HG02623 (cell line): ENCODE measurements around the gene TMEM266.

Source experiments
- ATAC-seq: cut with Tn5 transposase; IDR thresholded peaks from one replicate; pipeline ENCODE4 v1.9.1; 2021; ENCODE audit warnings: moderate library complexity; ENCODE audit not compliant: unreplicated experiment

Gene TMEM266

DNA sequence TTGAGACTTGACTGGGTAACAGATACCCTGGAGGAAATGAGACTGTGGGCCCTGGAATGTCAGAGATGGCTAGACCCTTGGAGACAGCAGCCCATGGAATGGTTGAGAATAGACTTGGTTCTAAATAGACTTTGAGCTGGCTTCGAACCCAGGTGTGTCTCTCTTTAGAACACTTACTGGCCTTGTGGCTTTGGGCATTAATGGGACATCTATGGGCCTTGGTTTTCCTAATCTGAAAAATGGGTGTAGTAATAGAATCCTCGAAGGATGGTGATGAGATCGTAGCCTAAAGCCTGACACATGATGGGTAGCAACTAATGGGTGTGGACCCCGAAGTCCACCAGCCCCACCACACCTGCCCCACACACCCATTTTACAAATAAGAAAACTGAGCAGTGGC, 119.2 kb downstream of the TMEM266 start:
- ATAC-seq = no peak

DNA sequence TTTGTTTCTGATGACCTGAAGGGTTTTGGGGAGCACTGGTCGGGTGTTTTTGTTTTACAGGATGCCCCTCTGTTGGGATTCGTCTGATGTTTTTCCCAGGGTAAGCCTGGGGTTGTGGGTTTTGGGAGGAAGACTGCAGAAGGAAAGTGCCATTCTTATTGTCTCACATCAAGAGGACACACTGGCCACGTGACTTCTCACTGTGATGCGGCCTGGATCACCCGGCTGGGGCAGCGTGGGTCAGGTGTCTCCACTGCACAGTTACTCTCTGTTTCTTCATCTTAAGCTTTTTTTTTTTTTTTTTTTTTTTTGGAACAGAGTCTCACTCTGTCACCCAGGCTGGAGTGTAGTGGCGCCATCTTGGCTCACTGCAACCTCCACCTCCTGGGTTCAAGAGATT, 120.5 kb downstream of the TMEM266 start:
- no peak for ATAC-seq

DNA sequence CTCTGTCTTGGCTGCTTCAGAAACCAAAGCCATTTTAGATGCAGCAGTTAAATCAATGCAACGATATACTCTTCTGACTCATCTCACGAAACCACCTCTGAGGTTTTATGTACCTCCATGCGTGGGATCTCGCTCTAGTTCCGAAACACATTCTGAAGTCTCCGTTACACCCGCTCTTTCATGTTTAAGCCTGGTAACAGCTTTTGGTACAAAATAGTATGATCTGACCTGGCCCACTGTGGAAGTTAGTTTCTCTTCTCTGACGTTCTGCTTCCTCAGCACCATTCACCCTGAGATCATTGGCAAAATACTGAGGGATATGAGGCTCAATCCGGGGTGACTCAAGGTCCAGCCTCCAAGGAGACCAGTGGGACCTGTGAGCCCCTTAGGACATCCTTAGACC, 121.9 kb downstream of the TMEM266 start:
- no peak for ATAC-seq

DNA sequence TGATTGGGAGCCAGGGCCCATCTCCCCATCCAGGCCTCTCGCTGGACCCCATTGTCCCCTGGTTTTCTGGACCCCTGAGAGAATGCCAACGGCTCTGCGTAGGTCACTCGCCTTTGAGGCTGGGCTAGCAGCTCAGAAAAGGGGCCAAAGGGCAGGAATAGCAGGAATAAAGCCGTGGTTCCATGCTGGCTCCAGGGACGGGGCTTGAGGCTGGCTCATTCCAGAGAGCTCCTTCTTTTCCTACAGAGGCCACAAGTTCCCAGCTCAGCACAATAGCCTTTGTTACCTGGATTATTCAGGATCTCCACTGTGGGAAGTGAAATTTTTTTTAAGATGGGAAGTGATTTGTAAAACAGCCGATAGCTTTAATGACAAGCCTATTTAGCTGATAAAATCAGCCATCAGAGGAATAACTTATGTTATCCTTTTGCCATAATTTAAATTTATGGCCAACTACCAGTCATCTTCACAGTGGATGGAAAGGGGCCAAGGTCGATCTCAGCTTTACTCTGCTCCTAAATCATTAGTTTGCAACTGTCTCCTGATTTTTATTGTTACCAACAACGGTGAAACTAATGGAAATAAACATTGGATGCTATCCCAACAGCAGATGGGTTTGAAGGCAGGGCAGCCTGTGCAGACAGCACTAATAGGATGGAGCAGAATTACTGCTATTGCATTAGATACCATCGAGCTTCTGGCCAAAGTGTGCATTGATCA, 124.3 kb downstream of the TMEM266 start:
- ATAC-seq = no peak

DNA sequence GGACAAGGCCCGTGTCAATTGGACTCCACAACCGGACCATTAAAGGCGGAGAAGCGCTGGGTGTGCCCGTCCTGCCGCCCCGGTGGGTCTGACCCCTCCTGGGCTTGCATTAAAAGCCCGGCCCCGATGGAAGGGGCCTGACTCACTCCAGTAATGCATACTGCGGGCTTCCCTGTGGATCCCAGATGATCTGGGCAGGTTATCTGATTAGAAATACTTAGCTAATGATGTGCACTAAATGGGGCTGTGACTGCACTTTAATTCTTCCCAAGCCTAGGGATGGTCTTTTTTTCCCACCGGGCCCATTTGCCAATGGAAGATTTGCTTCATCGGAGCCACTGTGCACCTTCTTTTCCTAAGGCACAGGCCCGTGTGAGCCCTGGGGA, 124.9 kb downstream of the TMEM266 start:
- no peak for ATAC-seq

DNA sequence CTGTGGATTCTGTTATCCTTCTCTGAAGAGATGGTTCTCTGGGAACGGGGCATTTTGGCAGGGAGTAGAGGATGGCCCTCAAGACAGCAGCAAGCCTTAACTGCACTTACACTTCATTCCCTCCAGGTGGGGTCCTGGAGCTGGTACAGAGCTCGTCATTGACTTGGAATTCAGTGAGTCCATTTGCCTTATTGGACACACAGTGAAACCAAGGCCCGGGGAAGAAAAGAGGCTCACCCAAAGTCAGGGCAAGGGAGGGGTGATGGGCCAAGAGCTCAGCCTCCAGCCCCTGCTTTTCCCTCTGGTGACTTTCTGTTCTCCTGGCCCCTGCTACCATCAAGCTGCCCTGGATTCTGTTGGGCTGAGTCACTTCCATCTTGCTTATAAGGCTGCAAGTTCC, 125.9 kb downstream of the TMEM266 start:
- no peak for ATAC-seq

DNA sequence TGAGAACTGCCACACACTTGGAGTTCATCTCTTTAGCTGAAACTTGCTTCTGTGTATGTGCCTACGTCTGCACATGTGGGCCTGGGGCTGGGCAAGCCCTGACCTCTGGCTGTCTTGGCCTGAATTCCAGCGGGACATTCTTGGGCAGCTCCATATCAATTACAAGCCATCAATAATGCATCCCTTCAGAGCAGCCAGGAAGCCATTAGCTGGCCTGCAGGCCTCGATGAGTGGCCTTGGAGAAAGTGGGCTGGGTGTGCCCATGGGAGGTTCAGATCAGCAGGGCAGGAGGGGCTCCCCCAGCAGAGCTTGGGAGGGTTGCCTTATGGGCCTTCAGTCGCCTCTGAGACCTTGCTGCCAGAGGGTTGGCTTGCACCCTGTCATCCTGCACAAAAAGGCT, 127.4 kb downstream of the TMEM266 start:
- no peak for ATAC-seq

DNA sequence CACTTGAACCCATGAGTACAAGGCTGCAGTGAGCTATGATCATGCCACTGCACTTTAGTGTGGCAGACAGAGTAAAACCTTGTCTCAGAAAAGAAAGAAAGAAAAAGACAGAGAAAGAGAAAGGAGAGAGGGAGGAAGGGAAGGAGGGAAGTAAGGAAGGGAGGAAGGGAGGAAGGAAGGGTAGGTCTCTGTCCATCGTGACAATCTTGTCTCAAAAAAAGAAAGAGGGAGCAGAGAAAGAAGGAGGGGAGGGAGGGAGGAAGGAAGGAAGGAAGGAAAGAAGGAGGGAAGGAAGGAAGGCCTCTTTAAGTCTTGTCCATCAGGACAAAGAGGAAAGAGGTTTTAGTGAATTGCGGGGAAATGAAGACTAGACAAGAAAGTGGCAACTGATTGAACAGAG, 129.3 kb downstream of the TMEM266 start:
- ATAC-seq = no peak

DNA sequence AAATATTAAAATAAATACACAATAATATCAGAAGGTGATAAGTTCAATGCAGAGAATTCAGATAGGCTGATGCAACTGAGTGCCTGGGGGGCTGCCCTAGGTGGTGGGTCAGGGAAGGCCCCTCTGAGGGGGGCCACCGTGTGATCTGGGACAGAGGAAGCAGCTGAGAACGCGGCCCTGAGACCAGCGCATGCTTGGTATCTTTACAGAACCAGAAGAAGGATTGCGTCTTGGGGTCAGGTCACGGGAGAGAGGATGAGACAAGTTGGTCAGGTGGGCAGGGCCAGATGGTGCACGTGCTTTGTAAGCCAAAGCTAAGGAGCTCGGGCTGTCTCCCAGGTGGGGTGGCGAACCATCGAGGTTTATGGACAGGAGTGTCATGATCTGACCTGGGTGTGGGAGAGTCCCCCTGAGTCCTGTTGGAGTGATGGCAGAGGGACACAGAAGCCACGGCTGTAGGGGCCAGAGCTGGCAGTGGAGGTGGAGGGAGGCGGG, 130.3 kb downstream of the TMEM266 start:
- no peak for ATAC-seq

DNA sequence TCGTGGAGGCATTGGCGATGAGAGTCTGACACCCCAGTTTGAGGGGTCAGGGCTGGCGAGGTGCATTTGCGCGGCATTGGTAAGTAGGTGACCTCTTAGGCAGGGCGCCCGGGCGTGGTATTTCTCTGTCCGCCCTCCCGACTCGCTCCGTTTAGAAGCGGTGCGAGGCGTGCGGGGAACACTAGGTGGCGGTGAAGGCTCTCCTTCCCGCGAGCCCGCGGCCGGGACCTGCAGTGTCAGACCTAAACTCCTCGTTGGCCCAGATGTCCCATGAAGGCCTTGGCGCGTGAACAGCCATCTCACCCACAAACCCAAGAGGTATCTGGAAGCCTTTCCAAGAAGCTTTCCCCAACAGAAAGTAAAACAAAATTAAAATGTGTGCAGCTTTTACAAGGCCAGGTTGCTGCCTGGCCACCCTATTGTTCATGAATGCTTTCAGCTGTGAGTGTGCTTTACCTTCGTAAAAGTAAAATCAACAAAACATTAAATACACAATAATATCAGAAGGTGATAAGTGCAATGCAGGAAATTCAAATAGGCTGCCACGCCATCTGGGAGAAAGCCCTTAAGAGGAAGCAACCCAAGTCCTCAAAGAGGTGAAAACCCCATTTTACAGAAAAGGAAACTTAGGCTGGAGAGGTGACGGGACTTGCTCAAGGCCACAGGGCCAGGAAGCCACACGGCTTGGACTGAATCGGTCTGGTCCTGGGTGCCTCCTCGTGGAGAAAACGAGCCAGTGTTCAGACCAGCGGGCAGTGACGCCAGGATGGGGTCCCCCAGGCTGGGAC, 131.2 kb downstream of the TMEM266 start:
- ATAC-seq = peak; percentile 81

DNA sequence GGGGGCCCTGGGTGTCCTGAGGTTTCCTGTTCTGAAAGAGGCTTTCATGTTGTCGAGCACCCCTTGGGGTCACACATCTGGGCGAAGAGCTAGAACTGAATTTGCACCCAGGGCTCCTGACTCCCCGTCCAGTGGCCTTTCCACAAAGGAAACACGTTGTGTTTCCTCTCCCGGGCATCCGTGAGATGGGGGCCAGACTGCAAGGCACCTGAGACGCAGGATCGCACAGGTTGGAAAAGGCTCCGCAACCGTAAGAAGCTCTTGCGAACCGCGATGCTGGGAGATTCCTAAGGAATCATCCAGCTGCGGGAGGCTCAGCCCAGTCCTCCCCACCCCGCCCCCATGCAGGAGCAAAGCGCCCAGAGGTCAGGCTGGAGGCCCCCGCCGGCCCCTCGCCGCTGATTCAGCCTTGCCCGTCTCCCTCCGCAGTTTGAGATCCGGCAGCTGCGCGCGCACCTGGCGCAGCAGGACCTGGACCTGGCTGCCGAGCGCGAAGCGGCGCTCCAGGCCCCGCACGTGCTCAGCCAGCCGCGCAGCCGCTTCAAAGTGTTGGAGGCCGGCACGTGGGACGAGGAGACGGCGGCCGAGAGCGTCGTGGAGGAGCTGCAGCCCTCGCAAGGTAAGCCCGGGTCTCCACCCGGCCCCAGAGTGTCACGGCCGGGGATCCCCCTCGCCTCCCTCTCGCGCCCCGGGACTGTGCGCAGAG, 131.9 kb downstream of the TMEM266 start:
- ATAC-seq = no peak

DNA sequence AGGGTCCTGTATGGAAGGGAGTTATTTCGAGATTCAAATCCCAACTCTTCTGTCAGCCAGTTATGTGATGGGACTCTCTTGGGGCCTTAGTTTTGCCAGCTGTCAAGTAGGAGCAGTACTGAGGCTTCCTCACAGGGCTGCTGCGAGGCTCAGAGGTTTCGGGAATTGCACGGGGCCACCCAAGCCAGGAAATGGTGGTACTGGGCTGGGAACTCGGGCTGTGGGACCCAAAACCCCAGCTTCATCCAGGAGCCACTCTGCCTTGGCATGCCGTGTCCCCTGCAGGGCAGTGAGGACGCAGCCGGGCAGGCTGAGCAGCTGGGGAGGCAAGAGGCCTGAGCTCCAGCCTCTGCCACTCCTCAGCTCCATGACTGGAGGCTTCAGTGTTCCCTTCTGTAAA, 132.9 kb downstream of the TMEM266 start:
- no peak for ATAC-seq

DNA sequence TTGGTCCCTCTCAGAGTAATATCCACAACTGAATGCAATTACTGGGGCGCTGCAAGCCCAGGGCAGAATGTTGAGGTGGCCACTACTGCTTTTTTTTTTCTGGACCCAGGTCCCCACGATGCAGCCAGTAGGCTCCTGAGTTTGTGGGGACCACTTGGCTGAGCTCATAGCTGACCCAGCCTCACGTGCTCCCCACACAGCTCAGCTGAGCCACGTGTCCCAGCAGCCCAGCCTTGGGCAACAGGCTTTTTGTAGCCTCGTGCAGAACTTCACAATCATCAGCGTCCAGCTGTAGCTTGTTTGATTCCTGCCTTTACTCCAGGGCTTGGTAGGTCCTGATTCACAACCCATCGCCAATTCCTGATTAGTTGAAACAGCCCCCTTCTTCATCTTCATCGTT, 134.1 kb downstream of the TMEM266 start:
- ATAC-seq = no peak

DNA sequence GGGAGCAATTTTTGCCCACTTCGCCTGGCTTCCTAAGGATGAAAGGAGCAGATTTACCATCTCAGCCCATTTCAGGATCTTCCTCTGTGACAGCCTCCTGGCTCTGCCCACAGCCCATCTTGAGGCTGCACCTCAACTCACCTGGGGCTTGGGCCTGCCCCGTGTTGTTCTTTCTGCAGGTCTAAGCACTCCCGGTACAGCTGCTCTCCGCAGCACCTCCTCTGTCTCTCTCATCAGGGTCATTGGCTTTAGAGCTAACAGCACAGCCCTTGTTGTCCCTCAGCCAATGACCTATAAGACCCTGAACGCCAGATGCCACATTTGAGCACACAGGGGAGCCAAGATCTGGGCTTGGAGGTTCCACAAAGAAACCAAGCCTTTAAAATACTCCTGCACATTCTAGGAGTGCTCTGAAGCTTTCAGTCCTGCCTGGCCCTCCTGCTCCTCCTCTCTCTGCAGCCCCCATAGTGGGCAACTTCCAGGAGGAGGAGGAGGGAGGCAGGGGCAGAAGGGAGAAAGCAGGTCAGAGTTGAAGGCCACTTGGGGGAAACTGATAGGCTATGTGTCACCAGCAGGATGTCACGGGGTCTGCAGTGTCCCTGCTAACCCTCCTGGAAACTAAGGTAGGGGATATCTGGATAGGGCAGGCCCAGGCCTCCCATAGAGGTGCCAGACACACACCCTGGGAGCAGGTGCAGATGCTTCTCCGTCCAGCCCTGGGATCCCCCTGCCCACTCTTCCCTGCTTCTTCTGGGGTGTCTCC, 135.9 kb downstream of the TMEM266 start:
- ATAC-seq = no peak

DNA sequence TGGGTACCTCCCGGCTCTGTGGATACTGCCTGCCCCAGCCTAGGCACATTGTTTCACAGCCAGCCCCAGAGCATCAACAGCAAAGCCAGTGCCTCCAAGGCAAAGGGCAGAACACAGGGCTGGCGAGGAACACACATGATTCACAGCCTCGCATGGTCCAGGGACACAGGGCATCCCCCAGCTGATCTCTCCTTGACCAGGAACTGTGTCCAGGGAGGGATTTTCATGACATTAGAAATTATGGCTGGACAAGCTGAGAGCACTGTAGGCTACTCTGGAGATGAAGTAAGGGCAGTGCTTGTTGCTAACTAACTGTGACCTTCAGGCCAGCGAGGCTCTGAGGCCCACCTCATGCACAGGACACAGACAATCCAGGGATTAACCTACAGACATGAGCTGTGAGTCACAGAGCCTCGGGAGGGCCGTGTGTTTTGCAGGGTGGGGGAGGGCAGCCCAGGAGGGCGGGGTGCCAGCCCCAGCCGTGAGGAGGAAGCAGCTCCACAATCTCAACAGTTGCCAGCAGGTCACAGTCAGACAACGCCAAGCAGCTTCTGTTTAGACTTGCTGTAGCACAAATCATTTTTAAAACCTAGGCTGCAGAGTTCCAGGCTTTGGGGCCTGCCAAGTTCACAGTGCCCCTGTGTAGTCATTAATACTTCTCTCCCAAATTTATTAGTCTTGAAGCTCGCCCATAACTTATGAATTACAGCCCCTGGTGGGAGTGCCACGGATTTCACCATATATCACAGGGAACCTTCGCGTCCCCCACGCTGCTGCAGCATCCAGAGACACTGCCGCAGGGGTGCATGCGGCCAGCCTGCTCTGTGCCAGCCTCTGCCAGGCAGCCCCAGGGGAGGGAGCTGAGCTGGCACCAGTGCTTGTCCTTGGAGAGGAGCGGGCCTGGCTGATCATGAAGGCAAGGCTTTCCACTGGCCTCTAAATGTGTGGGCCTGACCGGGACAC, 136.8 kb downstream of the TMEM266 start:
- no peak for ATAC-seq

DNA sequence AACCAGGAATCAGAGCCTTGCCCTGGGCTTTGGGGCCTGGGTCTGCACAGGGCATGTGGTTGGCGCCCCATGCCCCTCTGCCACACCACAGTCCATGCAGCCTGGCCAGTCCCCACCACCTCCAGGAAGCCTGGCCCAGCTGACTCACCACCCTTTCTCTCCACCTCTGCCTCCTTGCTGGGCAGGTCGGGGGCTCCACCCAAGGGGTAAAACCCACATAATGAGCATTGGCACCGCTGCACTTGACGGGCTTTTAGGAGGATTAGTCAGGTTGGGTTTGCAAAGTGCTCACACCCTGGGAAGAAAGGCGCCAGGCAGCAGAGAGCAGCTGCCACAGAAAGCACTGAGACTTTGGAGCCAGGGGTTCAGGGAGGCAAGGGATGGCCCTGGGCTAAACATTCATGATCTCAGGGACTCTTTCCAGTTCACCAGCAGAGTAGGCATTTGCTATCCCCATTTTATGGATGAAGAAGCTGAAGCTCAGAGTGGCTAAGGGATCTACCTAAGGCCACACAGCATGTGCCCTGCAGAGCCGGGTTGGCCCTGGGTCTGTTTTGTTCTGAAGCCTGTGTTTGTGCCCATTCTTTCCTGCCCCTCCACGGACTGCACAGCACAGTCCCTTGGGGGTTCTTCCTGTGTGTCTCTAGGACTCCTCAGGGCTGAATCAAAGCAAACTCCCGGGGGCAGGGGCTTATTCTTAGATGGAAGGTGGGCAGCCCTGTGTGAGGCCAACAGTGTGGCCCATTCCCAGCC, 138.1 kb downstream of the TMEM266 start:
- ATAC-seq = no peak

DNA sequence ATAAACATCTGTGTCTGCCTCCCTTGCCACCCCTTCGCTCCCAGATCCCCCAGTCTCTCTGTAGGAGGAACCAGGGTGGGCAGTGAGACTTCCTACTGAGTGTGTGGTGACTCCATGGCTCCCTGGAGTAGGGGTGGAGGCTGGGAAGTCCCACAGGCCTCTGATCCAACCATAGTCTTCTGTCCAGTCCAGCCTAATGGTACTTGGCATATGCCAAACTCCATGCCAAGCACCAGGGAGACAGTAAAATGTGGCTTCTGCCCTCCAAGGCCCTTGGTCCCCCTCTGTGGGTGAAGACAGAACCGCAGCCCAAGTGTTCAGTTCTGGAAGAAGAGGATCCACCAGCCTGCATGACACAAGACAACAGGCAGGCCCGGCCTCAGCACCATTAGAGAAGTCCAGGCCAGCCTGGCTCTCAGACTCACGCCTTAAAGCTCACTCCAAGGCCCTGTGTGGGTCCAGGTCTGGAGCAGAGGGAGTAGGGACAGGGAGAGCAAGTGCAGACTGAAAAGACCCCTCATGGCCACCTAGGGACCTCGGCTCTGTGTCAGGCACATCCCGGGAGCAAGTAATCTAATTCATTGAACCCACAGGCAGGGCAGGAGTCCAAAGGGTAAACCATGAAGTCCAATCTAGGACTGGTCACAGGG, 138.8 kb downstream of the TMEM266 start:
- no peak for ATAC-seq
